Measurements from ENCODE around the gene PIK3CA. TPM values are rescaled to one million over a fixed set of nuclear protein-coding genes. Genes with fewer than 3 reads are reported as not detected.

The PIK3CA gene
- total RNA-seq, 1 donor from 2014 or later: 24.5 TPM

- no peak for TF ChIP-seq EZH2phosphoT487 (IDR thresholded peaks at IDR 0.05)
- no peak for TF ChIP-seq EZH2 (IDR thresholded peaks at IDR 0.05)
- TF ChIP-seq CTCF (IDR thresholded peaks at IDR 0.05): no peak
- H4K20me1 ChIP-seq (ENCODE audit: low read depth): peaks cover 3% of the 10 kb centered on the region
- no peak for DNase-seq (ENCODE audit: low spot score)
- no peak overlapping the region for H3K27ac ChIP-seq
- H3K36me3 Mint-ChIP-seq: peaks cover 10% of the 10 kb centered on the region
- no peaks in the 10 kb centered on the region for H3F3A ChIP-seq (ENCODE audit: low read depth)
- peaks cover 3% of the 10 kb centered on the region for H3K4me1 ChIP-seq
- no peaks in the 10 kb centered on the region for H3K4me1 Mint-ChIP-seq
- no peak overlapping the region for H3K4me2 ChIP-seq
- H3K36me3 ChIP-seq: peaks cover 8% of the 10 kb centered on the region
- H3K27me3 ChIP-seq: no peaks in the 10 kb centered on the region
- H3K4me3 ChIP-seq: no peak overlapping the region
- no peak overlapping the region for H3K4me3 Mint-ChIP-seq
- no peaks in the 10 kb centered on the region for H3K9me3 Mint-ChIP-seq
- no peak overlapping the region for H3K9ac ChIP-seq
- H3K27ac Mint-ChIP-seq: no peak overlapping the region
- H3K27me3 Mint-ChIP-seq (ENCODE audit: insufficient read depth, low read depth): no peaks in the 10 kb centered on the region
- no peaks in the 10 kb centered on the region for H3K9me3 ChIP-seq (ENCODE audit: low read depth)
- H2AFZ ChIP-seq (replicated peaks): no peak overlapping the region
- no peaks in the 10 kb centered on the region for H3K79me2 ChIP-seq (ENCODE audit: low read depth)
Measured at GRCh38 chr3:179224584-179224983, 76.4 kb downstream of the PIK3CA start.

- no peak overlapping the region for H3K4me2 ChIP-seq
- no peaks in the 10 kb centered on the region for H3K9me3 ChIP-seq (ENCODE audit: low read depth)
- TF ChIP-seq EZH2phosphoT487 (IDR thresholded peaks at IDR 0.05) (no peak), EZH2 (IDR thresholded peaks at IDR 0.05) (no peak), CTCF (IDR thresholded peaks at IDR 0.05) (no peak)
- H3F3A ChIP-seq (ENCODE audit: low read depth): no peaks in the 10 kb centered on the region
- H3K79me2 ChIP-seq (ENCODE audit: low read depth): no peaks in the 10 kb centered on the region
- no peaks in the 10 kb centered on the region for H3K4me1 Mint-ChIP-seq
- H3K27me3 Mint-ChIP-seq (ENCODE audit: insufficient read depth, low read depth): no peaks in the 10 kb centered on the region
- H3K4me1 ChIP-seq: peaks cover 3% of the 10 kb centered on the region
- H3K27ac Mint-ChIP-seq: no peak overlapping the region
- no peak overlapping the region for H3K9ac ChIP-seq
- no peaks in the 10 kb centered on the region for H3K9me3 Mint-ChIP-seq
- no peaks in the 10 kb centered on the region for H3K27me3 ChIP-seq
- peaks cover 16% of the 10 kb centered on the region for H3K36me3 ChIP-seq
- H3K4me3 Mint-ChIP-seq: no peak overlapping the region
- DNase-seq (ENCODE audit: low spot score): no peak
- H4K20me1 ChIP-seq (ENCODE audit: low read depth): no peaks in the 10 kb centered on the region
- no peak overlapping the region for H3K27ac ChIP-seq
- peaks cover 31% of the 10 kb centered on the region for H3K36me3 Mint-ChIP-seq
- no peak overlapping the region for H2AFZ ChIP-seq (replicated peaks)
- H3K4me3 ChIP-seq: no peak overlapping the region
Measured at GRCh38 chr3:179227349-179227748, 79.2 kb downstream of the PIK3CA start.

- no peak overlapping the region for H3K27ac ChIP-seq
- H3K4me1 Mint-ChIP-seq: peaks cover 5% of the 10 kb centered on the region
- no peaks in the 10 kb centered on the region for H3F3A ChIP-seq (ENCODE audit: low read depth)
- H3K4me2 ChIP-seq: no peak overlapping the region
- no peaks in the 10 kb centered on the region for H4K20me1 ChIP-seq (ENCODE audit: low read depth)
- peaks cover 16% of the 10 kb centered on the region for H3K36me3 ChIP-seq
- no peak overlapping the region for H3K27ac Mint-ChIP-seq
- TF ChIP-seq EZH2phosphoT487 (IDR thresholded peaks at IDR 0.05) (no peak), EZH2 (IDR thresholded peaks at IDR 0.05) (no peak), CTCF (IDR thresholded peaks at IDR 0.05) (no peak)
- H3K79me2 ChIP-seq (ENCODE audit: low read depth): no peaks in the 10 kb centered on the region
- H3K9me3 Mint-ChIP-seq: no peaks in the 10 kb centered on the region
- H3K27me3 Mint-ChIP-seq (ENCODE audit: insufficient read depth, low read depth): no peaks in the 10 kb centered on the region
- H3K4me3 Mint-ChIP-seq: no peak overlapping the region
- no peak overlapping the region for H3K9ac ChIP-seq
- peak; percentile 2 for DNase-seq (ENCODE audit: low spot score)
- peaks cover 3% of the 10 kb centered on the region for H3K4me1 ChIP-seq
- peaks cover 33% of the 10 kb centered on the region for H3K36me3 Mint-ChIP-seq
- H3K4me3 ChIP-seq: no peak overlapping the region
- no peaks in the 10 kb centered on the region for H3K9me3 ChIP-seq (ENCODE audit: low read depth)
- H2AFZ ChIP-seq (replicated peaks): no peak overlapping the region
- no peaks in the 10 kb centered on the region for H3K27me3 ChIP-seq
Measured at GRCh38 chr3:179229177-179229576, 81.0 kb downstream of the PIK3CA start.
